LNCaP clone FGC (cell line): ENCODE results near the gene MOG.
"Not testable (repeated sequence)": the region's sequence is repeated elsewhere in the genome, so short reads cannot be mapped to it uniquely, and the experiment has no call there.

Experiments
- DNase-seq: peaks from one replicate; pipeline ENCODE4 v3.0.0-alpha.2; 2011; ENCODE audit warnings: low read depth
- H3K4me3 ChIP-seq: 2 replicates; pipeline ENCODE4 v1.5.1; 2011; ENCODE audit warnings: mild to moderate bottlenecking, low read depth, low read length, control low read depth
- CTCF ChIP-seq: IDR thresholded peaks from 2 replicates; pipeline ENCODE4 v1.5.1; 2012; ENCODE audit warnings: mild to moderate bottlenecking; ENCODE audit not compliant: control insufficient read depth, insufficient read depth; ENCODE audit errors: extremely low read depth

Gene MOG

GRCh38 chr6:29653452-29654038 lies 3.3 kb upstream of the MOG start:
- DNase-seq = peak; percentile 52
- H3K4me3 ChIP-seq = no peak overlapping the region
- peak; percentile 77 for TF ChIP-seq CTCF

- DNase-seq = no peak
- H3K4me3 ChIP-seq = no peak overlapping the region
- TF ChIP-seq CTCF = no peak
Measured at GRCh38 chr6:29655658-29656057, 1.2 kb upstream of the MOG start.

GRCh38 chr6:29656157-29656556 lies 735 bp upstream of the MOG start:
- no peak for DNase-seq
- no peak overlapping the region for H3K4me3 ChIP-seq
- TF ChIP-seq CTCF = no peak

GRCh38 chr6:29661071-29661470 lies 4.2 kb downstream of the MOG start:
- no peak for TF ChIP-seq CTCF
- H3K4me3 ChIP-seq = no peak overlapping the region
- DNase-seq = no peak

- not testable (repeated sequence) for DNase-seq, H3K4me3 ChIP-seq
Measured at GRCh38 chr6:29661502-29662141, 4.7 kb downstream of the MOG start.

GRCh38 chr6:29663300-29664042 lies 6.6 kb downstream of the MOG start:
- TF ChIP-seq CTCF = no peak

GRCh38 chr6:29665942-29666825 lies 9.3 kb downstream of the MOG start:
- no peak overlapping the region for H3K4me3 ChIP-seq
- no peak for DNase-seq
- TF ChIP-seq CTCF = no peak

More at GRCh38 chr6:29663300-29664042, 6.6 kb downstream of the MOG start:
- no peak for DNase-seq
- no peak overlapping the region for H3K4me3 ChIP-seq
